Measurements from ENCODE around the gene PRXL2A. TPM values are rescaled to one million over a fixed set of nuclear protein-coding genes. Genes with fewer than 3 reads are reported as not detected.

Gene PRXL2A
- total RNA-seq, 1 donor from 2014 or later, result 29.9 TPM

DNA sequence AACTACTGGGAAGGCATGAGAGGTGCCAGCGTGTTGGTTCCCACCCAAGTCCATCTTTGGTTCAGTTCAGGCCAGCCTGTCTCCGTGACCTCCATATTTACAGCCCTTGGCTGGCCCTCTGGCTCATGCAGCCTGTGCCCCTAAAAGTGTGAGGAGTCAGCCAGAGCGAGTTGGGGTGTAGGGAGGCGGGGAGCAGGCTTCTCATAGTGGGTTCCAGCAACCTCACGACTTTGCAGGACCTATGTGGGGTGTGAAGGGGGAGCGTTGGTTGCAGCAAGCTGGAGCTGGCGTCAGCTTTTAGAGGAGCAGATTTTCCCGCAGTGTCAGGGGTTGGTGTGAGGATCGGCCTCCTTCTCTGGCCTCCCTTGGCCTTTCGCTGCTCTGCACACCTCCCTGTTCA is 55.5 kb downstream of the PRXL2A start:
- H3K9ac ChIP-seq (ENCODE audit: low read length), result no peak overlapping the region
- DNase-seq (ENCODE audit: low read depth), result no peak
- H3K27me3 ChIP-seq (ENCODE audit: insufficient read depth, low read length), result no peaks in the 10 kb centered on the region
- H3K4me3 ChIP-seq (ENCODE audit: insufficient read depth, low read depth, low read length), result no peak overlapping the region
- Mint-ChIP-seq H3K4me3 (ENCODE audit: unreplicated experiment) (no peak overlapping the region), H3K9me3 (ENCODE audit: unreplicated experiment) (no peaks in the 10 kb centered on the region), H3K36me3 (ENCODE audit: low read depth, unreplicated experiment) (peaks cover 3% of the 10 kb centered on the region), H3K27ac (ENCODE audit: unreplicated experiment) (peak overlapping the region; percentile 83), H3K27me3 (ENCODE audit: low read depth, unreplicated experiment) (no peaks in the 10 kb centered on the region), H3K4me1 (ENCODE audit: low read depth, unreplicated experiment) (peaks cover 91% of the 10 kb centered on the region)
- H3K79me2 ChIP-seq (ENCODE audit: insufficient read depth, low read length), result peaks cover 100% of the 10 kb centered on the region
- H4K20me1 ChIP-seq (ENCODE audit: insufficient read depth, low read length), result peaks cover 91% of the 10 kb centered on the region
- no peak overlapping the region for H2AFZ ChIP-seq (ENCODE audit: low read depth, low read length)
- peak overlapping the region; percentile 70 for H3K4me2 ChIP-seq (ENCODE audit: low read length)
- H3K36me3 ChIP-seq (ENCODE audit: insufficient read depth, low read length), result no peaks in the 10 kb centered on the region
- no peak for TF ChIP-seq EZH2 (IDR thresholded peaks at IDR 0.05; ENCODE audit: insufficient read depth, low read length)
- TF ChIP-seq, protein P1, sequence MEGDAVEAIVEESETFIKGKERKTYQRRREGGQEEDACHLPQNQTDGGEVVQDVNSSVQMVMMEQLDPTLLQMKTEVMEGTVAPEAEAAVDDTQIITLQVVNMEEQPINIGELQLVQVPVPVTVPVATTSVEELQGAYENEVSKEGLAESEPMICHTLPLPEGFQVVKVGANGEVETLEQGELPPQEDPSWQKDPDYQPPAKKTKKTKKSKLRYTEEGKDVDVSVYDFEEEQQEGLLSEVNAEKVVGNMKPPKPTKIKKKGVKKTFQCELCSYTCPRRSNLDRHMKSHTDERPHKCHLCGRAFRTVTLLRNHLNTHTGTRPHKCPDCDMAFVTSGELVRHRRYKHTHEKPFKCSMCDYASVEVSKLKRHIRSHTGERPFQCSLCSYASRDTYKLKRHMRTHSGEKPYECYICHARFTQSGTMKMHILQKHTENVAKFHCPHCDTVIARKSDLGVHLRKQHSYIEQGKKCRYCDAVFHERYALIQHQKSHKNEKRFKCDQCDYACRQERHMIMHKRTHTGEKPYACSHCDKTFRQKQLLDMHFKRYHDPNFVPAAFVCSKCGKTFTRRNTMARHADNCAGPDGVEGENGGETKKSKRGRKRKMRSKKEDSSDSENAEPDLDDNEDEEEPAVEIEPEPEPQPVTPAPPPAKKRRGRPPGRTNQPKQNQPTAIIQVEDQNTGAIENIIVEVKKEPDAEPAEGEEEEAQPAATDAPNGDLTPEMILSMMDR (IDR thresholded peaks at IDR 0.05; ENCODE audit: insufficient read depth, low read depth, low read length), result no peak
- no peak for FAIRE-seq
- H3K27ac ChIP-seq (ENCODE audit: low read depth, low read length), result peak overlapping the region; percentile 61
- H3K9me3 ChIP-seq (ENCODE audit: insufficient read depth, low read depth, low read length), result no peaks in the 10 kb centered on the region
- peaks cover 70% of the 10 kb centered on the region for H3K4me1 ChIP-seq (ENCODE audit: insufficient read depth, low read length)

DNA sequence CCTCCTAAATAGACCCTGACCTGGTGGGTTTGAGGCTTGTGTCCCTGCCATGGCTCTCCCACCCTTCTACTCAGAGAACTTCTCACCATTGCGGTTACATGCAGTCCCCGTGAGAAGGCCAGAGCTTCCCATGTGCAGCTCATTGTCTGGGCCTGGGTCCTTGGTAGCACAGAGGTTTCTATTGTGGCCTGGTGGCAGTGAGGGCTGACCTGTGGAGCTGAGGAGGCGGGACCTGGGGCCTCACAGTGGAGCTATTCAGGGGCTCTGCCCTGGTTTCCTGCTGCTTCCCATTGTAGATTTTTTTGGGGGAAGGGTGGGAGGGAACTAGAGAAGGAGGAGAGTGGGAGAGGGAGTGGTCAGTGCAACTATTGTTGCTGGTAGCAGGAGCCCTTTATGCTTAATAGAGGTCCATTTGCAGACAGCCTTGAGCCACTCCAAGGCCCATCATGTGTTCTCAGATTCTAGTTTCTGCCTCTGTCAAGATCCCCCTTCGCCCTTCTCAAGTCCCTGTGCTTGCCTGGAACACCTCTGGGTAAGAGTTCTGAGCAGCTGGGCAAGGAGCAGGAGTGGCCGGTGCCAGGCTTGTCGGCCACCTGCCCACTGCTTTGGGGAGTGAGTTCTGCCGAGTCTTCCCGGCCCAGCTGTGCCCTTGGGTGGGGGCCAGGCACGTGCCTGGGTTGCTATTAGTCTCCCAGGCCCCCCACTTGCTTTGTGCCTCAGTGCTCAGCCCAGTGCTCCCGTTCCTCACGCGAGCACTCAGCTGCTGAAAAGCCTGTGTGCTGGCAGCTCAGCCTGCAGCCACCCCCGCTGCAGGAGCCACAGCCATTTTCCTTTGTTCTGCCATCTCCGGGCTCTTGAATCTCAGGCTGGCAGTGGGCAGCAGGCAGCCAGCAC is 56.5 kb downstream of the PRXL2A start:
- no peaks in the 10 kb centered on the region for H3K27me3 Mint-ChIP-seq (ENCODE audit: low read depth, unreplicated experiment)
- H4K20me1 ChIP-seq (ENCODE audit: insufficient read depth, low read length), result peaks cover 86% of the 10 kb centered on the region

More for the DNA sequence above, 56.5 kb downstream of the PRXL2A start:
- H3K27me3 ChIP-seq (ENCODE audit: insufficient read depth, low read length), result no peaks in the 10 kb centered on the region
- H2AFZ ChIP-seq (ENCODE audit: low read depth, low read length), result no peak overlapping the region
- peak overlapping the region; percentile 31 for H3K4me3 ChIP-seq (ENCODE audit: insufficient read depth, low read depth, low read length)
- no peak for TF ChIP-seq EZH2 (IDR thresholded peaks at IDR 0.05; ENCODE audit: insufficient read depth, low read length)
- TF ChIP-seq, protein P1 (IDR thresholded peaks at IDR 0.05; ENCODE audit: insufficient read depth, low read depth, low read length), result no peak
- H3K9me3 ChIP-seq (ENCODE audit: insufficient read depth, low read depth, low read length), result no peaks in the 10 kb centered on the region
- H3K36me3 Mint-ChIP-seq (ENCODE audit: low read depth, unreplicated experiment), result peaks cover 5% of the 10 kb centered on the region
- H3K79me2 ChIP-seq (ENCODE audit: insufficient read depth, low read length), result peaks cover 100% of the 10 kb centered on the region
- H3K4me1 ChIP-seq (ENCODE audit: insufficient read depth, low read length), result peaks cover 61% of the 10 kb centered on the region
- DNase-seq (ENCODE audit: low read depth) (peak; percentile 43), FAIRE-seq (no peak)
- H3K4me1 Mint-ChIP-seq (ENCODE audit: low read depth, unreplicated experiment), result peaks cover 89% of the 10 kb centered on the region
- H3K9ac ChIP-seq (ENCODE audit: low read length), result peak overlapping the region; percentile 69
- H3K4me3 Mint-ChIP-seq (ENCODE audit: unreplicated experiment), result peak overlapping the region; percentile 57
- peak overlapping the region; percentile 70 for H3K4me2 ChIP-seq (ENCODE audit: low read length)
- H3K36me3 ChIP-seq (ENCODE audit: insufficient read depth, low read length), result no peaks in the 10 kb centered on the region
- peak overlapping the region; percentile 85 for H3K27ac Mint-ChIP-seq (ENCODE audit: unreplicated experiment)
- H3K9me3 Mint-ChIP-seq (ENCODE audit: unreplicated experiment), result no peaks in the 10 kb centered on the region
- H3K27ac ChIP-seq (ENCODE audit: low read depth, low read length), result peak overlapping the region; percentile 61
